Astrocyte of the cerebellum (primary cell): ENCODE results near the gene ASCC2.
"Not testable (repeated sequence)": the region's sequence is repeated elsewhere in the genome, so short reads cannot be mapped to it uniquely, and the experiment has no call there.

Experiments
- DNase-seq: peaks from one replicate; pipeline ENCODE4 v3.0.0-alpha.2; 2011; ENCODE audit warnings: low read depth
- H3K4me3 ChIP-seq: 2 replicates; pipeline ENCODE4 v1.5.1; 2011; ENCODE audit warnings: mild to moderate bottlenecking, low read depth, low read length, moderate library complexity
- CTCF ChIP-seq: IDR thresholded peaks from 2 replicates; pipeline ENCODE4 v1.5.1; 2012; ENCODE audit warnings: low read length, low read depth, moderate library complexity, mild to moderate bottlenecking; ENCODE audit errors: missing control alignments
- in situ Hi-C: cut with HindIII; loops from 2 replicates; pipeline ENCODE4 v1.10.0; 2017; ENCODE audit warnings: low sequenced_read_pairs

The ASCC2 gene

GRCh38 chr22:29755889-29756288 lies 82.2 kb downstream of the ASCC2 start:
- no peak overlapping the region for H3K4me3 ChIP-seq
- TF ChIP-seq CTCF = no peak
- in situ Hi-C loops = no loop called here
- DNase-seq = no peak

GRCh38 chr22:29754658-29755395 lies 83.2 kb downstream of the ASCC2 start:
- in situ Hi-C loops, DNase-seq, H3K4me3 ChIP-seq: not testable (repeated sequence)

GRCh38 chr22:29753808-29754657 lies 84.0 kb downstream of the ASCC2 start:
- no peak for TF ChIP-seq CTCF
- no peak for DNase-seq
- in situ Hi-C loops = no loop called here
- no peak overlapping the region for H3K4me3 ChIP-seq

- no peak for DNase-seq
- H3K4me3 ChIP-seq = no peak overlapping the region
- no peak for TF ChIP-seq CTCF
- in situ Hi-C loops = no loop called here
These were observed 86.4 kb downstream of the ASCC2 start for GRCh38 chr22:29751669-29752068.

GRCh38 chr22:29750559-29751538 lies 87.2 kb downstream of the ASCC2 start:
- TF ChIP-seq CTCF = no peak
- H3K4me3 ChIP-seq = no peak overlapping the region
- no peak for DNase-seq
- in situ Hi-C loops = no loop called here

- in situ Hi-C loops = no loop called here
- H3K4me3 ChIP-seq = no peak overlapping the region
- no peak for TF ChIP-seq CTCF
- DNase-seq = no peak
These were observed 88.0 kb downstream of the ASCC2 start for GRCh38 chr22:29750029-29750428.
